Right lobe of liver (tissue), 4 donors: Measurements from ENCODE around the gene CLSTN2.

Experiments
- POLR2A ChIP-seq: fragments of 450-650 bp; IDR thresholded peaks from one replicate; pipeline ENCODE4 v1.6.1; 2017; ENCODE audit warnings: antibody characterized with exemption, mild to moderate bottlenecking
- TF ChIP-seq, protein P1 (sequence below), 4 donors: fragments of 200-600 bp in 3 of 4; fragments of 450-650 bp in 1 of 4; IDR thresholded peaks; one replicate each; pipeline versions ENCODE4 v1.5.1 to v1.8.0; 2016 to 2022; ENCODE audit warnings: antibody characterized with exemption in 4 of 4, mild to moderate bottlenecking in 2 of 4
- donor health status: DM: no; HTN: no; CAD: no.
- donor health status: DM: no; HTN: no; CAD: no.
- donor health status: DM: no; HTN: yes; CAD: no.

DNA sequence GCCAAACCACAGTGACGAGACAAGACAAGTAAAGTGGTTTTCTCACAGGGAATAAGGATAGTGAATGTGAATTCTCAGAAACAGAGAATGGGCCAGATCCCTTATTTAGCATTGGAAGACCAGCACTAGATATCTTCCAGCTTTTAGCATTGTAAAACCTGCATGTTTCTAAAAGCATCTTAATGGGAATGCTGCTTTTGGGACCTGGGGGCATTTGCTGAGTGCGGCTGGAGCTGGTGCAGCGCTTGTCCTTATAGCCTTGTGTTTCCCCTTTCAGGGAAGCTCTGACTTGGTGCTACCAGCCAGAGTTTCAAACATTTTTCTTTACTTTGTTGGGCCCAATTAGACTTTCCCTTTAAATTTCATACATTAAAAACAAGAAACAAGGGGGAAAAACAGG, 52.9 kb downstream of the CLSTN2 start:
- TF ChIP-seq, protein P1, sequence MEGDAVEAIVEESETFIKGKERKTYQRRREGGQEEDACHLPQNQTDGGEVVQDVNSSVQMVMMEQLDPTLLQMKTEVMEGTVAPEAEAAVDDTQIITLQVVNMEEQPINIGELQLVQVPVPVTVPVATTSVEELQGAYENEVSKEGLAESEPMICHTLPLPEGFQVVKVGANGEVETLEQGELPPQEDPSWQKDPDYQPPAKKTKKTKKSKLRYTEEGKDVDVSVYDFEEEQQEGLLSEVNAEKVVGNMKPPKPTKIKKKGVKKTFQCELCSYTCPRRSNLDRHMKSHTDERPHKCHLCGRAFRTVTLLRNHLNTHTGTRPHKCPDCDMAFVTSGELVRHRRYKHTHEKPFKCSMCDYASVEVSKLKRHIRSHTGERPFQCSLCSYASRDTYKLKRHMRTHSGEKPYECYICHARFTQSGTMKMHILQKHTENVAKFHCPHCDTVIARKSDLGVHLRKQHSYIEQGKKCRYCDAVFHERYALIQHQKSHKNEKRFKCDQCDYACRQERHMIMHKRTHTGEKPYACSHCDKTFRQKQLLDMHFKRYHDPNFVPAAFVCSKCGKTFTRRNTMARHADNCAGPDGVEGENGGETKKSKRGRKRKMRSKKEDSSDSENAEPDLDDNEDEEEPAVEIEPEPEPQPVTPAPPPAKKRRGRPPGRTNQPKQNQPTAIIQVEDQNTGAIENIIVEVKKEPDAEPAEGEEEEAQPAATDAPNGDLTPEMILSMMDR (IDR thresholded peaks at IDR 0.05): no peak
- TF ChIP-seq POLR2A: no peak
